Caco-2 (cell line): Measurements from ENCODE around the gene DOP1B. TPM values are rescaled to one million over a fixed set of nuclear protein-coding genes. Genes with fewer than 3 reads are reported as not detected.
A peak's percentile ranks its signal among the peaks of the same experiment; 100 is the strongest.

ENCODE experiments used
- BruUV-seq: library from RNA; stranded (reverse); fragments of 400-500 nt; replicated peaks from 2 replicates; lab custom pipeline; 2021; lab: Mats Ljungman, UMichigan
- CTCF ChIA-PET: fragments of 300-600 bp; sonication (Branson Sonifier 250); formaldehyde crosslinking; loops from one replicate; lab custom pipeline; 2022; ENCODE audit warnings: antibody characterized with exemption; lab: Charles Lee
- POLR2A ChIA-PET: fragments of 300-600 bp; sonication (Branson Sonifier 250); formaldehyde crosslinking; loops from one replicate; lab custom pipeline; 2022; ENCODE audit warnings: antibody characterized with exemption; lab: Charles Lee
- DNase-seq, 2 experiments: peaks; one replicate each; pipeline versions ENCODE4 v3.0.0 to v3.0.0-alpha.2; 2020 to 2022
- H3K27me3 ChIP-seq: replicated peaks from 2 replicates; pipeline ENCODE4 v1.6.0; 2011; ENCODE audit warnings: low read length; ENCODE audit not compliant: control insufficient read depth, insufficient read depth
- H3K36me3 ChIP-seq: 2 replicates; pipeline ENCODE4 v1.5.1; 2011; ENCODE audit warnings: low read length; ENCODE audit not compliant: control insufficient read depth, insufficient read depth
- H3K4me1 ChIP-seq: fragments of 250-450 bp; sonication (Bioruptor Pico); 2 replicates; pipeline ENCODE4 v1.5.1; 2020; ENCODE audit warnings: mild to moderate bottlenecking
- H3K4me3 ChIP-seq: 2 replicates; pipeline ENCODE4 v1.5.1; 2011; ENCODE audit warnings: low read depth, mild to moderate bottlenecking, control low read depth, low read length
- H3K9me3 ChIP-seq: fragments of 250-450 bp; sonication (Bioruptor Pico); 2 replicates; pipeline ENCODE4 v1.5.1; 2020; ENCODE audit warnings: mild to moderate bottlenecking, moderate library complexity
- H3K27ac Mint-ChIP-seq: one replicate; pipeline ENCODE4 v1.8.0; 2022; ENCODE audit warnings: mixed read lengths; ENCODE audit not compliant: unreplicated experiment
- H3K27me3 Mint-ChIP-seq: one replicate; pipeline ENCODE4 v1.8.0; 2022; ENCODE audit warnings: mixed read lengths; ENCODE audit not compliant: insufficient read depth, unreplicated experiment
- H3K36me3 Mint-ChIP-seq: one replicate; pipeline ENCODE4 v1.8.0; 2022; ENCODE audit warnings: mild to moderate bottlenecking, mixed read lengths; ENCODE audit not compliant: insufficient read depth, unreplicated experiment
- H3K4me1 Mint-ChIP-seq: one replicate; pipeline ENCODE4 v1.8.0; 2022; ENCODE audit warnings: low read depth, mixed read lengths; ENCODE audit not compliant: unreplicated experiment
- H3K4me3 Mint-ChIP-seq: one replicate; pipeline ENCODE4 v1.8.0; 2022; ENCODE audit warnings: mild to moderate bottlenecking, moderate library complexity, mixed read lengths; ENCODE audit not compliant: unreplicated experiment
- H3K9me3 Mint-ChIP-seq: one replicate; pipeline ENCODE4 v1.8.0; 2022; ENCODE audit warnings: mixed read lengths; ENCODE audit not compliant: unreplicated experiment
- intact Hi-C: fragments of 100-400 bp; cut with micrococcal nuclease; formaldehyde crosslinking; loops from one replicate; pipeline ENCODE4 v1.10.0; 2022; ENCODE audit not compliant: unreplicated experiment
- total RNA-seq: library from RNA; stranded (reverse); gene quantifications from 2 replicates; pipeline ENCODE4 v1.2.3, GENCODE V29; 2022
- TF ChIP-seq, protein P1 (sequence below), 2 experiments: fragments of 200-600 bp in 1 of 2; IDR thresholded peaks; 1 replicate in 1 of 2; 2 replicates in 1 of 2; pipeline versions ENCODE4 v1.5.1 to v1.8.0; 2011 to 2022; ENCODE audit warnings: antibody characterized with exemption in 1 of 2, control low read depth in 1 of 2, inconsistent platforms in 1 of 2, low read depth in 1 of 2, low read length in 1 of 2, mild to moderate bottlenecking in 1 of 2, moderate library complexity in 1 of 2; ENCODE audit not compliant: insufficient read depth in 1 of 2, severe bottlenecking in 1 of 2, unreplicated experiment in 1 of 2

The DOP1B gene
- total RNA-seq, 1 experiment from 2014 or later = 15.9 TPM

DNA sequence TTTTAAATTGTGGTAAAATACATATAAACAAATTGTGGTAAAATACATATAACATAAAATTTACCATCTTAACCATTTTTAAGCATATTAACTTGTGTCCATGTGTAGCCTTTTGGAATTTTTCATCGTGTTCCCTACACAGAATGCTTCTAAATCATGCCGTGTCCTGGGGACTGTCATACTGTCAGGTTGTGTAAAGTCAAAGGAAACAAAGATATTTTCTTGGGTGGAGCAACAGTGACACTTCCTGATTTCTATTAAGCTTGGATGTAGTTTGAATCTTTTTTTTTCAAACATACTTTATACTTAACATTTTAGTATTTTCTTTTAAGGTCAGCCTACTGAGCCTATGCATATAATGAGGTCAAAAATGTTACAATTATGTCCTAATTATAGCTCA, 32.3 kb downstream of the DOP1B start:
- no peak overlapping the region for H3K4me3 ChIP-seq
- intact Hi-C loops = loop anchor here (1.0 to 2.0 kb wide), 2 partner anchors 14 to 33 kb away; partner anchors contain the start of gene DOP1B
- peaks cover 48% of the 10 kb centered on the region for H3K4me1 ChIP-seq
- Mint-ChIP-seq H3K9me3 (no peaks in the 10 kb centered on the region), H3K36me3 (peaks cover 13% of the 10 kb centered on the region), H3K27ac (no peak overlapping the region), H3K27me3 (no peaks in the 10 kb centered on the region), H3K4me3 (no peak overlapping the region), H3K4me1 (peaks cover 38% of the 10 kb centered on the region)
- TF ChIP-seq, protein P1, sequence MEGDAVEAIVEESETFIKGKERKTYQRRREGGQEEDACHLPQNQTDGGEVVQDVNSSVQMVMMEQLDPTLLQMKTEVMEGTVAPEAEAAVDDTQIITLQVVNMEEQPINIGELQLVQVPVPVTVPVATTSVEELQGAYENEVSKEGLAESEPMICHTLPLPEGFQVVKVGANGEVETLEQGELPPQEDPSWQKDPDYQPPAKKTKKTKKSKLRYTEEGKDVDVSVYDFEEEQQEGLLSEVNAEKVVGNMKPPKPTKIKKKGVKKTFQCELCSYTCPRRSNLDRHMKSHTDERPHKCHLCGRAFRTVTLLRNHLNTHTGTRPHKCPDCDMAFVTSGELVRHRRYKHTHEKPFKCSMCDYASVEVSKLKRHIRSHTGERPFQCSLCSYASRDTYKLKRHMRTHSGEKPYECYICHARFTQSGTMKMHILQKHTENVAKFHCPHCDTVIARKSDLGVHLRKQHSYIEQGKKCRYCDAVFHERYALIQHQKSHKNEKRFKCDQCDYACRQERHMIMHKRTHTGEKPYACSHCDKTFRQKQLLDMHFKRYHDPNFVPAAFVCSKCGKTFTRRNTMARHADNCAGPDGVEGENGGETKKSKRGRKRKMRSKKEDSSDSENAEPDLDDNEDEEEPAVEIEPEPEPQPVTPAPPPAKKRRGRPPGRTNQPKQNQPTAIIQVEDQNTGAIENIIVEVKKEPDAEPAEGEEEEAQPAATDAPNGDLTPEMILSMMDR (IDR thresholded peaks at IDR 0.05; ENCODE audit: insufficient read depth in 1 of 2, low read depth in 1 of 2, low read length in 1 of 2, severe bottlenecking in 1 of 2, unreplicated experiment in 1 of 2) = no peak
- no peak for DNase-seq
- no peaks in the 10 kb centered on the region for H3K9me3 ChIP-seq
- no peaks in the 10 kb centered on the region for H3K36me3 ChIP-seq
- CTCF ChIA-PET = no interaction called here
- BruUV-seq = no TSS peak
- no peaks in the 10 kb centered on the region for H3K27me3 ChIP-seq
- POLR2A ChIA-PET = interaction anchor here (1.2 kb wide), 1 partner anchor 131 kb away, joined by 5 read pairs; the partner anchor contains the start of gene MORC3

DNA sequence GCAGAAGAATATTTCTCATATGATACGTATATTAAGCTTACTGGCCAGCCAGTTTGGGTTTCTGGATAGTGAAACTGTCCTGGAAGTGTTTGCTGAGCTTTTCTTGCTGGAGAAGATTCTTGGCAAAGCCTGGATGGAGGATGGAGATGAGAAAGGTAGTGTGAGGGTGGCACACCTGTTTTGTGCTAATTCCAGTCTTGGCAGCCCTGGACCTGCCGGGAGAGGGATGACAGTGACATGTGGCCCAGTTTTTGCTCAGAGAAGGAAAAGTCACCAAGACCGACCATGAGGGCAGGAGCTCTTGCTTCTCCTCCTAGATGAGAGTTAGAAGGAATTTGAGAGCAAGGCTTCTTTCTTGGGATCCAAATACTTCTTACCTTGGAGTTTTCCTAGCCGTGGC, 34.1 kb downstream of the DOP1B start:
- no peak for DNase-seq
- no peaks in the 10 kb centered on the region for H3K9me3 Mint-ChIP-seq
- BruUV-seq = no TSS peak
- H3K36me3 Mint-ChIP-seq = peaks cover 12% of the 10 kb centered on the region
- Histone ChIP-seq H3K9me3 (no peaks in the 10 kb centered on the region), H3K27me3 (no peaks in the 10 kb centered on the region), H3K36me3 (no peaks in the 10 kb centered on the region), H3K4me3 (no peak overlapping the region), H3K4me1 (peaks cover 59% of the 10 kb centered on the region)
- ChIA-PET POLR2A (no interaction called here), CTCF (interaction anchor here (0.5 to 1.0 kb wide), 2 partner anchors 19 to 114 kb away, joined by 3 to 4 read pairs; no protein-coding TSS in a partner anchor)
- TF ChIP-seq, protein P1 (IDR thresholded peaks at IDR 0.05; ENCODE audit: insufficient read depth in 1 of 2, low read depth in 1 of 2, low read length in 1 of 2, severe bottlenecking in 1 of 2, unreplicated experiment in 1 of 2) = no peak
- no peak overlapping the region for H3K4me3 Mint-ChIP-seq
- no peak overlapping the region for H3K27ac Mint-ChIP-seq
- intact Hi-C loops = no loop called here
- H3K4me1 Mint-ChIP-seq = peaks cover 34% of the 10 kb centered on the region
- no peaks in the 10 kb centered on the region for H3K27me3 Mint-ChIP-seq

DNA sequence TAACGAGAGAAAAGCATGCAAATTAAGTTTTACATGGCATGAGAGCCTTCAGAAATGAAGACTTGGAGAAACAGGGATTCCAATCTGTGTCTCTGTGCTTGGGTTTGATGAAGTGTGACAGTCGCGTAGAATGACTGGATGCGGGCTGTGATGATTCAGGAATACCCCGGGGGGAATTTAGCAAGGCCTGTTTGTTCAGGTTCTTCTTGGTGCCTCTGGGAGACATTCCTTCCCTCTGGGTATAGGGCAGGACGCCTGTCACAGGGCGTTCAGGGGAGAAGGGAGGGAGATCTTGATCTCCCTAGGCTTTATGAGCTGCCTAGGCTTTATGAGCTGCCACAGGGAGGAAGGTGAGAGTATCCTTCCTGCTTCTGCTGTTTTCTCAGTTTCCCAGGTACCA, 36.6 kb downstream of the DOP1B start:
- POLR2A ChIA-PET = interaction anchor here (0.5 kb wide), 1 partner anchor 134 kb away, joined by 3 read pairs; no protein-coding TSS in a partner anchor
- Mint-ChIP-seq H3K36me3 (peaks cover 18% of the 10 kb centered on the region), H3K27me3 (no peaks in the 10 kb centered on the region), H3K9me3 (no peaks in the 10 kb centered on the region), H3K27ac (peak overlapping the region; percentile 56), H3K4me3 (no peak overlapping the region), H3K4me1 (peaks cover 25% of the 10 kb centered on the region)
- CTCF ChIA-PET = interaction anchor here (0.6 kb wide), 3 partner anchors 9 to 42 kb away, joined by 3 to 5 read pairs (median 5); no protein-coding TSS in a partner anchor
- no peaks in the 10 kb centered on the region for H3K36me3 ChIP-seq
- no peak overlapping the region for H3K4me3 ChIP-seq
- peaks cover 54% of the 10 kb centered on the region for H3K4me1 ChIP-seq
- no peaks in the 10 kb centered on the region for H3K9me3 ChIP-seq
- DNase-seq = peak; percentile 72 to 81
- TF ChIP-seq, protein P1 (IDR thresholded peaks at IDR 0.05; ENCODE audit: insufficient read depth in 1 of 2, low read depth in 1 of 2, low read length in 1 of 2, severe bottlenecking in 1 of 2, unreplicated experiment in 1 of 2) = no peak
- BruUV-seq = no TSS peak
- intact Hi-C loops = no loop called here
- no peaks in the 10 kb centered on the region for H3K27me3 ChIP-seq
